Activated CD4-positive, CD25-positive, alpha-beta regulatory T cell treated with anti-CD3 and anti-CD28 coated beads, Interleukin-2, amount 50 U/mL, for 72 hours (primary cell): ENCODE measurements around the gene VASH2.
"Not testable (repeated sequence)": the region's sequence is repeated elsewhere in the genome, so short reads cannot be mapped to it uniquely, and the experiment has no call there.

Experiments
- DNase-seq: peaks from one replicate; pipeline ENCODE4 v3.0.0; 2021

The VASH2 gene

GRCh38 chr1:212981571-212982328, 31.4 kb downstream of the VASH2 start:
- no peak for DNase-seq

DNA sequence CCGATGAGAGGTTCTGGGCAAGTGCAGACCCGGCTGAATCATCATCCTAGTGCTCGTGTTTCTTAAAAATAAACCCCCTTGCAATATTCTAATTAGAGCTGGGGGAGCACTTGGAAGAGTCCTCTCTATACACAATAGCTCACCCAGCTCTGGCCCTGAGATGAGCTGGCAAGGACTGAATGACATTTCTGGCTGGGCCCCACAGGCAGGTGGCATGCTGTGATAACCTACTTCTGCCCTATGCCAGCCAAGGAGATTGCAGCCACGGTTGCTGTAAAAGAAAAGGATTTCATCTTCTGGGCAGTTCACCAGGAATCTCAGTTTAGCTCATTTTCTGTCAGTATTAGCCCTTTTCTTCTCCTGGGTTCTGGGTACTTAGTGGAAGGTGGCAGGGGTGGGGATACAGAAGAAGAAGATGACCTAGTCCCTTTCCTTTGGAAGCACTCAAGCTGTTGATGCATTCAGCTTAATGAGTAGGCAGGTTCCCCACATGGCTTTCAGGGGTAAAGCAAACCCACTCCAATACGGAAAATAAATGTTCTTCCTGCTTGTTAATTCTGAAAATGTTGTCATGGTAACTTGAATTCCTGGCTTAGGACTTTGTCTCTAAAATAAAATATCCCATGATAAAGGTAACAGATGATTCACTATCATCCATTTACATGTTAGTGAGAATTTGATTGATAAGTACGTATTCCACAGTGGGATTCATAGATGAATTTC, 32.2 kb downstream of the VASH2 start:
- DNase-seq: no peak

GRCh38 chr1:212983482-212983881, 33.1 kb downstream of the VASH2 start:
- DNase-seq: no peak

- DNase-seq: no peak
Measured at GRCh38 chr1:212984522-212985291, 34.4 kb downstream of the VASH2 start.

DNA sequence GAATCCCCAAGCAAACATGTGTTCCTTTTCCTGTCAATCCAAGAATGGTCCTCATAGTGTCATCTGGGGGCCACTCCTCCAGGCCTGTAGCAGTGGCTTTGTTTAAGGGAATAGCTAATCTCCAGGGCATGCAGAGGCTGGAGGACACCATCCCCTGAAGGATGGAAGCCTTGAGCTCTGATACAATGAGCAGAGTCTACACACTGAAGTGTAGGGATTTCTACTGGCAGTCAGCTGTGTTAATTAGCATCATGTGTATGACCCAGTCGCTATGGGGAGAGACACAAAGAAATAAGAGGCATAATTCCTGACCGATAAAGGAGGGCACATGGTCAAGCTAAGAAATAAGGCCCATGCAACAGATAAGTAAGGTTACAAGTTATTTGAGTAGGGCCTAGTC, 36.2 kb downstream of the VASH2 start:
- no peak for DNase-seq

DNA sequence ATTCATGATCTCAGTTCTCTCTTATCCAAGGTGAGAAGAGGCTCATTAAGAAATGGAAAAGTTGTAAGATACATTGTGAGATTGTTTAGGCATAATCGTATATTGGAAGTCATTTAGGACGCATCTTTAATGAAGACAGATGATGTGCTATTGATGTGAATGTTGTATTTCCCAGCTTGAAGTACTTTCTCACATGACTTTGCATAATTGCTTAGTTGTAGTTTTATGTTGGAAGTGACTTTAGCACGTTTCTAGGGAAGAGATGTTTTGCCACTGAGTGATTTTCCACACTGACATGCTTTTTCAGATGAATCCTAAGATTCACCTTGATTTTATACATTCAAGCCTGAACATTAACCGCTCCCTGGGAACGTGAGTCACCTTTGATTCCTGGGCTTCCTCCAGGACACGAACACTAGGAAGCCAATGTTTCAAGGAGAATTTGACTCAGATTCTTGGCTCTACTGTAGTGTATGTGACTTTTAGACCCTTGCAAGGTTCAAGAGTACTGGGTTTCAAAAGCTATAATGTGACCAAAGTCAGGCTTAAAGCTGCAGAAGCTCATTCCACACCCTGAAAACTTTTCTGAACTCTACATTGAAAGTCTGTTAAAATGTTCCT, 37.5 kb downstream of the VASH2 start:
- no peak for DNase-seq

DNA sequence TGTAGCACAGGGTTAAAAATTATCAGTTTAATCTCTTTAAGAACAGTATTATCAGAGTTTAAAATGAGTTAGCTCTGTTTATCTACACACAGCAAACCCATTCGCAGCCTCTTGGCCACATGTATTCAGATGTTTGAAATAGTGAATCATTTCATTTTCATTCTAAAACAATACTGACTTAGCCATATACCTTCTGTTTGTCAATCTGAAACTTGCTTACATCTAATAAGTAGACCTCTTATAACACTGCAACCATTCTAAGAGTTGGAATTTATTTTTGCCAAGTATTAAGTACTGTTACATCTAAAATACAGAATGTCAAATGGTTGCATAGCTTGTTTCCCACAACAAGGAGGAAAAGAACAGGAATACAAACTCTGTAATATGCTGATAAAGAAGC, 39.9 kb downstream of the VASH2 start:
- no peak for DNase-seq

DNA sequence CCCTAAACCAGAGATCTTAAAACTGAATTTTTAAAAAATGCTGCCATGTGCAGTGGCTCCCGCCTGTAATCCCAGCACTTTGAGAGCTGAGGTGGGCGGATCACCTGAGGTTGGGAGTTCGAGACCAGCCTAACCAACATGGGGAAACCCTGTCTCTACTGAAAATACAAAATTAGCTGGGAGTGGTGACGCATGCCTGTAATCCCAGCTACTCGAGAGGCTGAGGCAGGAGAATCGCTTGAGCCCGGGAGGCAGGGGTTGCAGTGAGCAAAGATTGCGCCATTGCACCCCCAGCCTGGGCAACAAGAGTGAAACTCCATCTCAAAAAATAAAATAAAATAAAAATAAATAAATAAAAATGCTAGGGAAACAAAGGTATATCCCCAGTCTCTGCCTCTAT, 43.6 kb downstream of the VASH2 start:
- not testable (repeated sequence) for DNase-seq

DNA sequence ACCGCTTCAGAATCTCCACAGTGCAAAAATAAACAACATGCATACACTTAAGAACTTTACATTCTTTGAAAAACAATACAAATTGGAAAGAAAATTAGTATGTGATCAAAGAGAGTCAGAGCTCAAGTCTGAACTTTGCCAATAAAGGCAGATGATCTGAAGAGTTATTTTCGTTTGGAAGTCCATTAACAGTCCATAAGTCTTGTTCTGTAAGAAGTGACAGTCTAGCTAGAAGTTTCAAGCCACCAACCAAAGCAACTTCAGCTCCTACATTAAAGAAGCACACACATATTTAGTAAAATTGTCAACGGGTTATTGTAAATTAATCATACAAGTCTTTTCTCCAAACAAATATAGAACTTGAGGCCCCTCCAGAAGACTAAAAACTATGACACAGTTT, 44.6 kb downstream of the VASH2 start:
- DNase-seq: no peak

- DNase-seq: no peak
Measured at GRCh38 chr1:213003256-213003655, 52.9 kb downstream of the VASH2 start.

DNA sequence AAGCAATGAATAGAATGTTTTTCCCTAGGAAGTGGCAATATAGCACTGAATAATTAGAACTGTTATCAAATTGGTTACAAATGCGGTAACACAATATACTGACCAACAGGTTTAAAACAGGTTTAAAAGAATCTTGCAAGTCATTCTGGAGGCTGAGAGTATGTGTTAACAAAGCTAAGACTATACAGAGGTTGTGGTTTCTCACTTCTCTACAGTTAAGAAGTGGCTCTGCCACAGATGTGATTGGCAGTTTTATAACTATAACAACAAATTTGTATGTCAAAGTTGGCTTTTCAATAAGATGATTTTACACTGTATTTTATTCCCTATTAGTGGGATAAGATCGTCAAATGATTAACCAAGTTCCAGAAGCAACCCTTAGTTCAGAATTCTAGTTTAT, 58.2 kb downstream of the VASH2 start:
- no peak for DNase-seq

DNA sequence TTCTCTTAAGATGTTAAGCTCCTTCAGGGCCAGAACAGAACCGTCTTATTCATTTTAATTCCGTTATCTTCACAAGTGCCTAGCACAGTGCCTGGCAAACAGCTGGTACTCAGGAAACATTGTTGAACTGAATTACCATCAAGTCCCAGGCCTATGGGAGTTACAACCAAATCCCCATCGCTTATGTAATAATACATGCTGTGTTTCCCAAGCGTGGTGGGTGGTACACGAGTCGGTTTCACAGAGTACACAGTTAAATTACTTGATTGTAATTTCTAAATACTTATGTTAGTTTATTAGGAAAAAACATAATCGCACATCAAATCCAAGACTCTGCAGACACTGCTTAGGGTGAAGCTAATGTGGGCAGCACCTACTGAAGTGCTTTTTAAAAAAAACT, 64.3 kb downstream of the VASH2 start:
- no peak for DNase-seq

GRCh38 chr1:213015099-213016050, 65.0 kb downstream of the VASH2 start, which contains the start of gene ANGEL2:
TSS of gene ANGEL2 (minus strand) at chr1:213015867. CDS start at chr1:213015671, 196 bp downstream.
- peak; percentile 89 for DNase-seq

GRCh38 chr1:213017447-213018273, 67.3 kb downstream of the VASH2 start:
- no peak for DNase-seq

- no peak for DNase-seq
Measured at GRCh38 chr1:213019450-213019849, 69.1 kb downstream of the VASH2 start.

DNA sequence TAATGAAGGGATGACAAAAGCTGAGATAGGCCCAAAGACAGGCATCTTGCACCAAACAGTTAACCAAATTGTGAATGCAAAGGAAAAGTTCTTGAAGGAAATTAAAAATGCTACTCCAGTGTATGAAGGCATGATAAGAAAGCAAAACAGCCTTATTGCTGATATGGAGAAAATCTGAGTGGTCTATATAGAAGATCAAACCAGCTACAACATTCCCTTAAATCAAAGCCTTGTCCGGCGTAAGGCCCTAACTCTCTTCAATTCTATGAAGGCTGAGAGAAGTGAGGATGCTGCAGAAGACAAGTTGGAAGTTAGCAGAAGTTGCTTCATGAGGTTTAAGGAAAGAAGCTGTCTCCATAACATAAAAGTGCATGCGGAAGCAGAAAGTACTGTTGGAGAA, 69.7 kb downstream of the VASH2 start:
- DNase-seq: no peak

- not testable (repeated sequence) for DNase-seq
Measured at GRCh38 chr1:213027024-213027423, 76.7 kb downstream of the VASH2 start.

DNA sequence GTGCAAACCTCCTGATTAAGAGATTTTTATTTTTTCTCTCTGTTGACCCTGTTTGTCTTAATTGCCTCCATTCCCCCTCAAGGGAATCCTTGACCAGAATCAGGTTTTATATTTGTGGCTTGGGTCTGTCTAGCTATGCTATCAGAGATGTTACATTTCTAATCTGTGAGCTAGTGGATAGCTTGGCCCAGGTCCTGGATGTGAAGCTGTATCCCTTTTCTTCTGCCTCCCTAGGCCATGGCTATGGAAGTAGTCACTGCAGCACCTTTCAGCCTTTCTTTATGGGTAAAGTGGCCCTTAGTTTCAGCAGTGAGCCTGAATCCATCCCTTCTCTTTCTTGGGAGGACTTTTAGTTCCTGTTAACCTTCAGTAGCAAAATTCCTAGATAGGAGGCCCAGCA, 82.3 kb downstream of the VASH2 start:
- no peak for DNase-seq

- no peak for DNase-seq
Measured at GRCh38 chr1:213034713-213035112, 84.4 kb downstream of the VASH2 start.

DNA sequence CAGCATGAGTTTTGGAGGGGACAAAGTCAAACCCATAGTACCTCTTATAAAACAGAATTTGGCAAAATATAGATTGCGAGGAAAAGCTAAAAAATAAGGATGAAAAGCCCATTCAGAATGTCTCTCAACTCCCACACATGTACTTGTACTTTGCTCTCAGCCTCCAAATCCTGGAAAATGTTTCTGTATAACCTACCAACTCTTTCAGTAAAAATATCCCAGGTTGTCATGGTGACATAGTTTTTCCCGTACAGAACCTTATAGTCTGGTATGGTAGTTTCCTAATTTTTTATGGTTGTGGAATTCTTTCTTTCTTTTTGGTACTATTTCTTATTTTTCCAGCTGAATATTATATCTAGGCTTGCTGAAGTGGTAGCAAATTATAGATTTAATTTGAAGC, 85.2 kb downstream of the VASH2 start:
- no peak for DNase-seq
